Endothelial cell of umbilical vein (primary cell): ENCODE data around the gene PAQR3. TPM values are rescaled to one million over a fixed set of nuclear protein-coding genes. Genes with fewer than 3 reads are reported as not detected.

Source experiments
- BruUV-seq: library from RNA; stranded (reverse); fragments of 400-500 nt; replicated peaks from 2 replicates; lab custom pipeline; 2021; lab: Mats Ljungman, UMichigan
- CTCF ChIA-PET: fragments of 300-600, 350-600 bp; sonication (Branson Sonifier 250); formaldehyde crosslinking; loops from one replicate; lab custom pipeline; 2021; ENCODE audit warnings: antibody characterized with exemption, inconsistent platforms; lab: Charles Lee
- POLR2A ChIA-PET: fragments of 300-600, 350-600 bp; sonication (Branson Sonifier 250); formaldehyde crosslinking; loops from one replicate; lab custom pipeline; 2021; ENCODE audit warnings: antibody characterized with exemption, inconsistent platforms; lab: Charles Lee
- DNase-seq: peaks from one replicate; pipeline ENCODE4 v3.0.0-alpha.2; 2011; ENCODE audit warnings: low read depth, low spot score
- FAIRE-seq: peaks from 2 replicates; lab custom pipeline; 2011; peaks lifted over from hg19 to GRCh38; lab: Jason Lieb, UNC
- H2AFZ ChIP-seq: 2 replicates; pipeline ENCODE4 v1.6.0; 2012; ENCODE audit warnings: low read depth, low read length, control low read depth, inconsistent platforms
- H3K27ac ChIP-seq: 2 replicates; pipeline ENCODE4 v1.5.1; 2011; ENCODE audit warnings: low read depth, mild to moderate bottlenecking, control low read depth, low read length, moderate library complexity; ENCODE audit not compliant: insufficient read depth
- H3K27me3 ChIP-seq, 2 experiments: 2 replicates each; pipeline versions ENCODE4 v1.6.0 to v1.6.1; 2011; ENCODE audit warnings: low read length in 2 of 2, mixed read lengths in 1 of 2; ENCODE audit not compliant: control insufficient read depth in 2 of 2, insufficient read depth in 2 of 2
- H3K36me3 ChIP-seq, 2 experiments: 2 replicates in 1 of 2; 3 replicates in 1 of 2; pipeline ENCODE4 v1.5.1; 2011; ENCODE audit warnings: low read length in 2 of 2, mild to moderate bottlenecking in 1 of 2, moderate library complexity in 1 of 2; ENCODE audit not compliant: control insufficient read depth in 2 of 2, insufficient read depth in 2 of 2; ENCODE audit errors: extremely low read depth in 1 of 2
- H3K4me1 ChIP-seq: 3 replicates; pipeline ENCODE4 v1.5.1; 2011; ENCODE audit warnings: mild to moderate bottlenecking, low read length; ENCODE audit not compliant: control insufficient read depth, insufficient read depth; ENCODE audit errors: extremely low read depth
- H3K4me2 ChIP-seq: 2 replicates; pipeline ENCODE4 v1.6.1; 2011; ENCODE audit warnings: low read length, control low read depth, mixed read lengths; ENCODE audit not compliant: insufficient read depth
- H3K4me3 ChIP-seq, 3 experiments: fragments of 200-600 bp in 1 of 3; sonication (generic), shearing (Covaris generic) in 1 of 3; replicated peaks in 1 of 3; 2 replicates each; pipeline ENCODE4 v1.5.1; 2011 to 2016; ENCODE audit warnings: control low read depth in 3 of 3, low read length in 3 of 3, mild to moderate bottlenecking in 2 of 3, inconsistent platforms in 1 of 3, low read depth in 1 of 3, moderate library complexity in 1 of 3; ENCODE audit not compliant: insufficient read depth in 1 of 3
- H3K79me2 ChIP-seq: 2 replicates; pipeline ENCODE4 v1.6.0; 2012; ENCODE audit warnings: low read length, inconsistent platforms; ENCODE audit not compliant: control insufficient read depth, insufficient read depth
- H3K9ac ChIP-seq: replicated peaks from 2 replicates; pipeline ENCODE3; 2011; ENCODE audit warnings: low read length, control low read depth; ENCODE audit not compliant: insufficient read depth; ENCODE audit errors: extremely low read depth
- H3K9me1 ChIP-seq: replicated peaks from 3 replicates; pipeline ENCODE4 v1.6.0; 2011; ENCODE audit warnings: mild to moderate bottlenecking, low read length; ENCODE audit not compliant: control insufficient read depth, insufficient read depth; ENCODE audit errors: extremely low read depth
- H3K9me3 ChIP-seq: replicated peaks from 2 replicates; pipeline ENCODE4 v1.5.1; 2012; ENCODE audit warnings: low read length, inconsistent platforms; ENCODE audit not compliant: control insufficient read depth, insufficient read depth
- H4K20me1 ChIP-seq: replicated peaks from 2 replicates; pipeline ENCODE3; 2011; ENCODE audit warnings: mild to moderate bottlenecking, low read length; ENCODE audit not compliant: control insufficient read depth, insufficient read depth; ENCODE audit errors: extremely low read depth
- CTCF ChIP-seq, 2 donors: IDR thresholded peaks; 1 replicate in 1 of 2; 2 replicates in 1 of 2; pipeline ENCODE4 v1.5.1; 2011; ENCODE audit warnings: low read length in 2 of 2, mild to moderate bottlenecking in 2 of 2, moderate library complexity in 2 of 2, control low read depth in 1 of 2, inconsistent platforms in 1 of 2, low read depth in 1 of 2; ENCODE audit not compliant: insufficient read depth in 1 of 2; ENCODE audit errors: extremely low read depth in 1 of 2
- EZH2 ChIP-seq: IDR thresholded peaks from 2 replicates; pipeline ENCODE4 v1.6.1; 2012; ENCODE audit warnings: borderline replicate concordance, low read depth, mild to moderate bottlenecking, moderate library complexity, low read length, inconsistent platforms; ENCODE audit not compliant: severe bottlenecking
- FOS ChIP-seq: IDR thresholded peaks from 2 replicates; pipeline ENCODE4 v1.6.1; 2011; ENCODE audit warnings: mild to moderate bottlenecking, low read length, moderate library complexity, borderline replicate concordance; ENCODE audit not compliant: insufficient read depth
- GATA2 ChIP-seq: IDR thresholded peaks from 2 replicates; pipeline ENCODE4 v1.7.0; 2011; ENCODE audit warnings: low read depth, mild to moderate bottlenecking, moderate library complexity, mixed read lengths, low read length; ENCODE audit not compliant: insufficient read length, insufficient read depth
- JUN ChIP-seq: IDR thresholded peaks from 2 replicates; pipeline ENCODE4 v1.6.1; 2011; ENCODE audit warnings: borderline replicate concordance, low read depth; ENCODE audit not compliant: insufficient read length, insufficient read depth
- MAX ChIP-seq: IDR thresholded peaks from 2 replicates; pipeline ENCODE4 v1.6.1; 2011; ENCODE audit not compliant: insufficient read depth, insufficient read length
- MYC ChIP-seq: IDR thresholded peaks from one replicate; pipeline ENCODE4 v1.6.1; 2011; ENCODE audit warnings: mild to moderate bottlenecking, low read depth, low read length
- POLR2A ChIP-seq: IDR thresholded peaks from 2 replicates; pipeline ENCODE4 v1.6.1; 2012; ENCODE audit warnings: low read depth, mild to moderate bottlenecking, control low read depth, low read length
- POLR2AphosphoS5 ChIP-seq: IDR thresholded peaks from 2 replicates; pipeline ENCODE4 v1.6.1; 2012; ENCODE audit warnings: low read depth, mild to moderate bottlenecking, control low read depth, low read length, moderate library complexity; ENCODE audit not compliant: insufficient read depth
- dilution Hi-C: fragments of 300-500 bp; cut with MboI; formaldehyde crosslinking; loops from one replicate; pipeline ENCODE4 v1.15.0; 2019; ENCODE audit warnings: low sequenced_read_pairs; ENCODE audit not compliant: extremely low pct_ligation_motif_present
- intact Hi-C: fragments of 100-400 bp; cut with micrococcal nuclease; formaldehyde crosslinking; loops from one replicate; pipeline ENCODE4 v1.10.0; 2022
- polyA plus RNA-seq, 4 experiments: library from polyadenylated mRNA; depleted of rRNA in 3 of 4; stranded (reverse) in 3 of 4; unstranded in 1 of 4; fragments of >200 nt; gene quantifications; 2 replicates each; pipeline versions ENCODE4 v1.2.1 to v1.2.3, GENCODE V29; 2011 to 2012; ENCODE audit warnings: missing spikeins in 1 of 4
- total RNA-seq: library from RNA; stranded (reverse); gene quantifications from 2 replicates; pipeline ENCODE4 v1.2.3, GENCODE V29; 2021

PAQR3 gene
- total and polyA plus RNA-seq, 2 donors (not counting 3 experiments of a cell fraction or from before 2014, with no cell fraction given) = 15.0 to 19.0 TPM

GRCh38 chr4:78922207-78922606, 17.0 kb downstream of the PAQR3 start:
- no peaks in the 10 kb centered on the region for H4K20me1 ChIP-seq
- H3K4me2 ChIP-seq = no peak overlapping the region
- H3K9me3 ChIP-seq = no peaks in the 10 kb centered on the region
- DNase-seq (no peak), FAIRE-seq (no peak)
- no peaks in the 10 kb centered on the region for H3K9me1 ChIP-seq
- dilution Hi-C loops = no loop called here
- POLR2A ChIA-PET = no interaction called here
- CTCF ChIA-PET = interaction anchor here (1.3 kb wide), 1 partner anchor 10 kb away, joined by 7 read pairs; no protein-coding TSS in a partner anchor
- BruUV-seq = no TSS peak
- H3K4me3 ChIP-seq = no peak overlapping the region
- H3K36me3 ChIP-seq = peaks cover 0 to 3% of the 10 kb centered on the region in 2 experiments
- no peaks in the 10 kb centered on the region for H3K27me3 ChIP-seq
- H2AFZ ChIP-seq = no peak overlapping the region
- TF ChIP-seq CTCF (IDR thresholded peaks at IDR 0.05; ENCODE audit: extremely low read depth in 1 of 2, insufficient read depth in 1 of 2, low read depth in 1 of 2, low read length in 2 of 2) = no peak
- no peak for TF ChIP-seq JUN
- TF ChIP-seq POLR2A = no peak
- H3K4me1 ChIP-seq = no peaks in the 10 kb centered on the region
- no peaks in the 10 kb centered on the region for H3K79me2 ChIP-seq
- H3K9ac ChIP-seq = no peak overlapping the region
- H3K27ac ChIP-seq = no peak overlapping the region
- intact Hi-C loops = no loop called here

GRCh38 chr4:78910612-78911011, 28.6 kb downstream of the PAQR3 start:
- no peak for FAIRE-seq
- dilution Hi-C loops (no loop called here), intact Hi-C loops (no loop called here)

More at GRCh38 chr4:78910612-78911011, 28.6 kb downstream of the PAQR3 start:
- DNase-seq = no peak
- Histone ChIP-seq H3K4me1 (no peaks in the 10 kb centered on the region), H3K27me3 (no peaks in the 10 kb centered on the region), H3K9me1 (no peaks in the 10 kb centered on the region), H3K4me3 (no peak overlapping the region), H2AFZ (no peak overlapping the region), H3K9ac (no peak overlapping the region), H3K79me2 (no peaks in the 10 kb centered on the region), H3K27ac (no peak overlapping the region), H3K9me3 (no peaks in the 10 kb centered on the region), H3K36me3 (peaks cover 0 to 8% of the 10 kb centered on the region in 2 experiments), H4K20me1 (no peaks in the 10 kb centered on the region), H3K4me2 (no peak overlapping the region)
- BruUV-seq = no TSS peak
- ChIA-PET POLR2A (no interaction called here), CTCF (no interaction called here)
- no peak for TF ChIP-seq MAX
- no peak for TF ChIP-seq JUN
- TF ChIP-seq GATA2 = no peak
- no peak for TF ChIP-seq EZH2
- no peak for TF ChIP-seq MYC
- no peak for TF ChIP-seq POLR2AphosphoS5
- TF ChIP-seq POLR2A = no peak
- no peak for TF ChIP-seq FOS
- TF ChIP-seq CTCF (IDR thresholded peaks at IDR 0.05; ENCODE audit: extremely low read depth in 1 of 2, insufficient read depth in 1 of 2, low read depth in 1 of 2, low read length in 2 of 2) = no peak
